Measurements from ENCODE around the gene CMBL.
"Not testable (repeated sequence)": the region's sequence is repeated elsewhere in the genome, so short reads cannot be mapped to it uniquely, and the experiment has no call there.

The CMBL gene

DNA sequence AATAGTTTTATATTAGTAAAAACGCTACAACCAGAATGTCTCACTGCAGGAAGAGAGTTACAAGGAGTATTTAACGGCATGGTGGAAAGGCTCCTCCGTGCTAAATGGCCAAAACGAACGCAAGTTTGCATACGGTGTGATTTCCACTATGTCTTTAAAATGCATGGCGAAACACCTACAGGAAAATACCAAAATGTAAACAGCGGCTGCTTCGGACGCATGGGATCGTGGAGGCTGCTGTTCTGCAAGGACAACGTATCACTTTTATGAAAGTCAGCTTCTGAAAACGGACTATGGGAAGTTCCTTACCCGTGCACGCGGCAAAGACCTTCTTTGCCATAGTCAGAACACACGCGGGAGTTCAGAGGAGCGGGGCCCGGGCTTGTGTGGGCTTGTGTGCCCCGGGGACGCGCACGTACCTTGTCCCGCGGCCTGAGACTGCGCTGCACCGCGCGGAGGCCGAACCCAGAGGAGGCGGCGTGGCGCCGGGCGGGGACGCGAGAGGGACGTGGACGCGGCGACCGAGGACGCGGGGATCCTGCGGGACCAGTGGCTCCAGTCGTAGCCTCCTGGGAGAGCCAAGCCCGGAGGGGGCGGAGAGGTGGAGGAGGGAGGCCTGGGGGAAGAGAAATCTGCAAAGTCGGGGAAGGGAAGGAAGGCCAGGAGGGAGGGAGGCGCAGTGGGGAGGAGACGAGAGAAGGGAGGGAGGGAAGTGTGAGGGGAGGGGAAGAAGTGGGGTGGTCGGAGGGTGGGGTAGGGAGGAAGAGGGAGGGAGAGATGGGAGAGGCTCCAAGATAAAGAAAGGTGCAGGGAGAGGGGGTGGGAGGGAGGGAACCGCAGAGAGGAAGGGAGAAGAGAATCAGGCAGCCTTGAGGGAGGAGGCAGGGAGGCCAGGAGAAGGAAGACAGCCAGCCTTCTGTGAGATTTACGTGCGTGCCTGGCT, at the start of gene CMBL:
Gene CMBL (minus strand): TSS at position 697 of the 943 bp plus-strand sequence. CDS start 17,140 bp downstream, outside the sequence.
- peak; percentile 74 for DNase-seq

- peak; percentile 20 for DNase-seq
Observed at GRCh38 chr5:10355071-10355889, 47.6 kb upstream of the CMBL start.

DNA sequence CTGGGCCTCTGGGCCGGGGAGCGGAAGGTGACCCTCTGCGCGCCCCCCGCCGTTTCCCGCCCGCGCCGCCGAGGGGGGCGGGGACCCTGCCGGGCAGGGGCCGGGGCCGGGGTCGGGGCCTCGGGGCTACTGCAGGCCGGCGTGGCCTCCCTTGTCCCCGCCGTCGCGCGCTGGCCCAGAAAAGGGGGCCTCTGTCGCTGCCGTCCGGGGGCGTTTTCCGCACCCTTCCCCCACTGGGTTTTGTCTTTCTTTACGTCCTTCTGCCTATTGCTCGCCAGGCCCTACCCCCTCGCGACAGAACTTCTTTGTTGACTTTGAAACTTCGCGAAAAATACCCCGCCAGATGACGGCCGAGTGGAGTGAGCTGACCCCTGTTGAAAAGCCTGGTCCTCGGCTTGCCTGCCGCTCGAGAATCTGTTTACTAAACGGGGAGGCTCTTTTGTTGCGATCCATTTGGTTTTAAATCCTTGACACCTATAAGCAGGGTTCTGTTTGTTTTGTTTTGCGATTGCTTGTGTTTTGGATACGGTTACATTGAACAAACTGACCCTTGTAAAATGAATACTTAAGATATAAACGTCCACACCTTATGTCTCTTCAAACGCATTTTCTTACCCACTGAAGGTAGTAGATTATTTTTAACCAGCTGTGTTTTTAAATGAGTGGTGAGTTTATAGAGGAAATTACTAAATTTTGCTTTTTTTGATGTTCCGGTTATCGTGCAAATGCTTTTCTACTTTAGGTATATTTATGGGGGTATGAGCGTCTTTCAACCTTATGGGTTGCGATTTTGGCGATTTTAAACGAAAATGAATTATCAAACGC, 46.6 kb upstream of the CMBL start:
- DNase-seq = peak; percentile 34

GRCh38 chr5:10353241-10354047, 45.7 kb upstream of the CMBL start, which contains the start of gene MARCHF6:
Gene MARCHF6, plus strand, starts transcription at chr5:10353695. Its CDS starts 204 bp downstream, at chr5:10353899.
- peak; percentile 98 for DNase-seq

- DNase-seq = no peak
Observed at GRCh38 chr5:10352430-10353240, 44.9 kb upstream of the CMBL start.

DNA sequence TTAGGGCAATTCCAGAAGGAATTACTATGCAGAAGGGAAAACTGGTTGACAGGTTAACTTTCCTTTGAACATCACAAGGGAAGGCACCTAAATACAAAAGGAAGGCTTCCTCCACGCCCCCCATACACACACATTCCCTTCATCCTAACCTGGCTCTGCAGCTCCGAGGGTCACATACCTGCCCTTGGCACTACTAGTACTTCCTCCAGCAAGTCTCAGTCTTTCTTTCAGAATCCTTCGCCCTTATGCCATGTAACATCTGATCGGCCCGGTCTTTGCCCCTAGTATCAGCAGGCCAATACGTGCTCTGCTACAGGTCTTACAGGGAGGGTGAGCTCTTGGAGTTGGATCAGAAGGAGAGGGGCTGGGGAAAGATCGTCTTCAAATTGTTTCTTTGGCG, 44.2 kb upstream of the CMBL start:
- no peak for DNase-seq

DNA sequence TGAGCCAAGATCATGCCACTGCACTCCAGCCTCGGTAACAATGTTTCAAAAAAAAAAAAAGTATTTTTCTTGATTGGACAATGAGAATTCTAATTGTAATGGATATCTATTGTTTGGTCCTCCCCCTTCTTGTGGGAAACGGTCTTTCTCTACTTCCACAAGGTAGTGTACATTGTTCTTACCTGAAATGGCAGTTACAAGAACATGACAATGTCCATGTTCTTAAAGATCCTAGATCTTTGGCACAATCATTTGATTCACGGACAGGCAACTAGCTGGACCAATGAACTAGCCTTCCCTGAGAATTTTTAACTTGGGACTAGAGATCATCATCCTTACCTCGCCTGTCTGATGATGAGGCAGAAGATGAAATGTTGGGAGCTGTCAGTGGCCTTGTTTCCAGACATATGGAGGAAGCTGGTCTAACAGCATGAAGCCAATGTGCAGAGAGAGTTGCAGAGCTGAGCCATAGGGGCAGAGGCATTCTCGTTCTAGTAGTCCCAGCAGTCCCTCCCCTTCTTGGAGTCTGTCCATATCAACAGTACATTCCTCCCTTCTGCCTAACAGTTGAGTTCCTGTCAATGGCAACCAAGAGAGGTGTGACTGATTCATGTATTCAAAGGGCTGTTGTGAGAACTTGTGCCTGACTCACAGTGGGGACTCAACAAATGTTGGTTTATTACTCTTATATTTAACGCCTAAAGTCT, 43.6 kb upstream of the CMBL start:
- no peak for DNase-seq

DNA sequence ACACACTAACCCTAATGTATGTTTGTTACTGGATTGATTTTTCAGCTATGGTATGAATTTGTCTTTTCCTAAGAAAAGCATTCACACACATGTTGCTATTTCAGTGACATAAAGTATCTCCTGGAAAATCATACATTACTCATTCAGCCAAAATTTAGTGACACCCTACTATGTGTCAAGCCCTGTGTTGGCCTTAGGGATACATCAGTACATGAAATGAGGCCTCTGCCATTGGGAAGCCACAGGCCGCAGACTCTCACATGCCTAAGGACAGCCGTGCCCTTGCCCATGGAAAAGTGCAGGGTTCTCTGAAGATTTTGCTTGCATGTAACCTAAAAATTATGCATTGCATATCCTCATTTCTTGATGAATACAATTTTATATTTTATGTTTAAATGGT, 40.6 kb upstream of the CMBL start:
- DNase-seq = no peak

DNA sequence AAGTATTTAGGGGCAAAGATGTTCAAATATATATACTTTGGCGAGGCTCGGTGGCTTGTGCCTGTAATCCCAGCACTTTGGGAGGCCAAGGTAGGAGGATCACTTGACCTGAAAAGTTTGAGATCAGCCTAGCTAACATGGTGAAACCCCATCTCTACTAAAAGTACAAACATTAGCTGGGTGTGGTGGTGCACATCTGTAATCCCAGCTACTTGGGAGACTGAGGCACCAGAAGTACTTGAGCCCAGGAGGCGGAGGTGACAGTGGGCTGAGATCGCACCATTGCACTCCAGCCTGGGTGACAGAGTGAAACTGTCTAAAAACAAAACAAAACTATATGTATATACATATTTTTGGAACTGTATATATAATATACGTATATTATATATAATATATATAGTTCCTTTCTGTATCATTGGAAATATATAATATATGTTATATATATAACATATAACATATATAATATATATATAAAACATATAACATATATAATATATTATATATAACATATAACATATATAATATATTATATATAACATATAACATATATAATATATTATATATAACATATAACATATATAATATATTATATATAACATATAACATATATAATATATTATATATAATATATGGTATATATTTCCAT, 36.9 kb upstream of the CMBL start:
- not testable (repeated sequence) for DNase-seq

GRCh38 chr5:10343486-10343885, 35.8 kb upstream of the CMBL start:
- DNase-seq = no peak

DNA sequence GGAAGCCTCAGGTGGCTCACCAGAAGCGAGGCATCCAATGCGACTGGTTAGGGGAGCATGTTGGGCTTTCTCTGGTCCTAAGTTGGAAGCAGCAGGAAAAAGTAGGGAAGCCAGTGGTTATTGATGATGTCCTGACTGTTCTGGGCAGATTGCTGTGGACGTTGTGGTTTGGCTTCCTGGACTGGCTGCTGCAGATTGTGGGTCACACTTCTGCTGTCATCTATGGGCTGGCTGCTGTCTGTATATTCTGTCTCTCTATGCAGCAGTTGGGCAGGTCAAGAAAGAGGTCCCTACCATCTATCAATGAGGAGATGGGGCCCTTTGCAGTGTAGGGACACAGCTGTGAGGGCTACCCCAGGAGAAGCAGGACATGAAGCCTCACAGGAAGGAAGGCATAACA, 32.3 kb upstream of the CMBL start:
- DNase-seq = no peak

DNA sequence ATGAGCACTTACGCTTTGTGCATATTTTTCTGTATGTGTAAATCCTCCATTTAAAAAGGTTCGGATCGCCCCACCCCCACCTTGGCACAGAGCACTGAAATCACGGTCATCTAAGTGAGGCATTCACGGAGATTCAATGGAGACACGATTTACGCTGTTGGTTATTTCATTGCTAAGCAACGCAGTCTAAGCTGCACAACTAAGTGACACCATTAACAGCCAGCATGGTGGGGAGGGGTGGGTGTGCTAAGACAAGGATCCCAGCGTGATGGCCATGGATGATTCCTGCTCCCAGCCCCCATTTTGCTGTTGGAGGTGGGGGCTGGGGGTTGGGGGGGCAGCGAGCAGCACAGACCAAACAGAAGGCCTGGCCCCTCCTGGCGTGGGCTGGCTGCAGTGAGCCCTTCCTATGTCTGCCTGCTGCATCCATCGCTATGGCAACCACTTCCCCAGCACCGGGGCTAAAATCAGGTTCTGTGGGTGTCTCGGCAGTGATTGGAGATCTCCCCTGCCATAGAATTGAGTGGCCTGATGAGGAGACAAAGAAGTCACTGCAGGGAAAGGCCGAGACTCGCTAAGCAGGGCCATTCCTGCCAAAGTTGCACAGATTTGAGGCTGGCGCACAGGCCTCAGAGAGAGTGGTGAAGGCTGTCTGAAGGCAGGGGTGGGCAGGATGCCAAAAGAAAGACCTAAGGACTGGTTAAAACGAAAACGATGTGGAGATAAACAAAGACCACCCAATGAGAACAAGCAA, 31.5 kb upstream of the CMBL start:
- peak; percentile 84 for DNase-seq

DNA sequence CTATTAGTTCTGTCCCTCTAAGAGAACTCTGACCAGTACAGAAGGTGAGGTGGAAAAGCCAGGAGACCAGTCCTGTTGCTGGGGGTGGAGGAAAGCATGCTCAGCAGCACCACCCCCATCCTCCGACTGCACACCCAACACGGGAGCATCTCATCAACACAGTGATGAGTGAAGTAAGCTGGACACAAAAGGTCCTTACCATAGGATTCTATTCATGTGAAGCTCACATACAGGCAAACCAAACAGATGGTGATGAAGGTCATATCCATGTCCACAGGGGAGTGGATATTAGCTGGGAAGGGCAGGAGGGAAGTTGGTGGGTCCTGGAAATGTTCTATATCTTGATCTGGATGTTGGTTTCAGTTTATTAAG, 31.0 kb upstream of the CMBL start:
- no peak for DNase-seq

- no peak for DNase-seq
Observed at GRCh38 chr5:10337986-10338385, 30.3 kb upstream of the CMBL start.

- DNase-seq = no peak
Observed at GRCh38 chr5:10337107-10337506, 29.4 kb upstream of the CMBL start.

DNA sequence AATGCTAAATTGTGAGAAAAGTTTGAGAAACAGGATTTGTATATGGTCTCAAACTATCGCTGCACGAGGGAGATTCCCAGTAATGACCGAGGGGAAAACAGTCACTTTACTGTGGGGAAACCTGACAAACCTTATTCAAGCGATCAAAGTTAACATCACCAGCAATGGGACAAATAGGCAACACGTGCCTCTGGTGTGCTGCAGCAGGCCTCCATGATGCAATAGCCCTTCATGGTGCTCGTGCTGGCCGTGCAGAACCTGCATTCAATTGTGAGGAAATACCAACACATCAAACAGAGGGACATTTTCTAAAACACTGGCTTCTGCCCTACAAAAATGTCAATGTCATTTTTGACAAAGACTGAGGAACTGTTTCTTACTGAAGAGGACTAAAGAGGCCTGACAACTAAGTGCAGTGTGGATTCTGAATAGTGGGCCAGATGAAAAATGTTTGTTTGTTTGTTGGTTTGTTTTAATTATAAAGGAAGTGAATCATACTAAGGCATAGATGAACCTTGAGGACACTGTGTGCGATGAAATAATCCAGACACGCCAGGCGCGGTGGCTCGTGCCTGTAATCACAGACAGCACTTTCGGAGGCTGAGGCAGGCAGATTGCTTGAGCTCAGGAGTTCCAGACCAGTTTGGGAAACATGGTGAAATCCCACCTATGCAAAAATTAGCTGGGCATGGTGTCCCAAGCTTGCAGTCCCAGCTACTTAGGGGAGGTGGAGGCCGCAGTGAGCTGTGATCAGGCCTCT, 28.2 kb upstream of the CMBL start:
- DNase-seq = no peak

GRCh38 chr5:10334831-10335230, 27.1 kb upstream of the CMBL start:
- no peak for DNase-seq

All from NCI-H1105 (cell line).